RPMI8226 (cell line): ENCODE data around the gene L3MBTL4.
"Not testable (repeated sequence)": the region's sequence is repeated elsewhere in the genome, so short reads cannot be mapped to it uniquely, and the experiment has no call there.

Experiments
- DNase-seq: peaks from one replicate; pipeline ENCODE4 v3.0.0-alpha.2; 2015

The L3MBTL4 gene

GRCh38 chr18:6248017-6248416, 166.7 kb downstream of the L3MBTL4 start:
- no peak for DNase-seq

DNA sequence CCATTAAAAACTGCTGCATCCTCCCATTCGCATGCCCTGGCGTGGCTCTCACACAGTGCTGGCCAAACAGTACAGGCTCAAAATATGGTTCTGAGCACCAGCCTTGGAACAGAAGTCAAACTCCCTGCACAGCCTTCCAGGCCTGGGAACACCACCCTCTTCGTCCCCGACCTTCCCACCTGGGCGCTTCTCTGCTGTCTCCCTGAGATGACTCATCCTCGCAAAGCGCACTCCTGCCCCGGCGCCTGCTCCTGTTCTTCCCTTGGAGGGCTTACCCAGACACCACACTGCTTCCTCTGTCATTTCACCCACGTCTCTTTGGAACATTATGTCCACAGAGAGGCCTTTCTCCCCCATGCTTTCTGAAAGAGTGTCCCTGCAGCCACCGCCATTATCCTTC, 172.7 kb downstream of the L3MBTL4 start:
- no peak for DNase-seq

DNA sequence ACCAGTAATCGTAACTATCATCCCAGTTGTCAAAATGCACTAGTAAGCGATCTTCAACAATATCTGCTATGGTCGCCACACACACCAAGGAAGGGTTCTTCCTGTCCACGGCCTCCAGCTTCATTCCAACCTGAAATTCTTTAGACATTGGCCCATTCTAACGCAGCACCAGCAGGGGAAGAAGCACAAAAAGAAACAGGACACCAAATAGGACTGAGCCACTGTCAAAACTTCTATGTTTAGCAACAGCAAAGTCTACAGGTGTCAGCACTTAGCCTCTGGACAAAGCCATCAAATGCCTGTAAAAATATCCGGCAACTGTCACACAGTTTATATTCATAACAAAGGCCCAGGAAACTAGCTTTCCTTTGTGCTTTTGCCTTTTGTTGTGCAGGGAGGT, 175.0 kb downstream of the L3MBTL4 start:
- DNase-seq = peak; percentile 42

DNA sequence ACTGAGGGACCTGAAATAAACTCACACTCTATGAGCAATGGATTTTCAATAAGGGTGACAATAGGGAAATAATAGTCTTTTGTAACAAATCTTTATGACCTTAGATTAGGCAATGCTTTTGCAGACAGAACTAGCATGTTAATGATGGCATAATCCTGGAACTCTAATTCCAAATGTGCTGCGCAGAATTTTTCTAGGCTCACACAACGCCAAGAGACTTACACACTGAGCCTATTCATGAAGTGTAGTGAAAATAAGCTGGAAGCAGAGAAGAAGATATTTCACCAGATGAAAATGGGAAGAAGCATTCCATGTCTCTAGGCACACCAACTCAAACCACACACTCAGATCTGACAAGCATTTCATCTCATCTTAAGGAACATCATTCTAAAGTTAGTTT, 178.5 kb downstream of the L3MBTL4 start:
- DNase-seq = no peak

GRCh38 chr18:6222271-6222670, 192.4 kb downstream of the L3MBTL4 start:
- DNase-seq = no peak

DNA sequence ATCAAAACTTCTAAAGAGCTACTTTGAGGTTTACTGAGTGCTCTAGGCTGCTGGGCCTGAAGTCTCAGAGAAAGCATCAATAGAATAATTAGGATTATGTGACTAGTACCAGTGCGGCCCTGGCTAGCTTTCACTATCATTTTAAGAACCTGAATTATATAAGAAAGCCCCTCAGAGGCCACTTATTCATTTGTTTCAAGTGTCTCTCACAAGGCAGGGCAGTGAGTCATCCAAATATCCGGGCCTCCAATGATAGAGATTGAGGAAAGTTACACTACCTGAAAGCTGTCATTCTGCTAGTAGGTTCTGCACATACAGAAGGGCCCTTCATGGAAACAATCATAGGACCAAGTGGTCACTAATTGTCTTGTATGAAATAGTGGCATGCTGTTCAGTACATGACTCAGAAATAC, 193.1 kb downstream of the L3MBTL4 start:
- no peak for DNase-seq

- no peak for DNase-seq
Observed at GRCh38 chr18:6220129-6220528, 194.6 kb downstream of the L3MBTL4 start.

DNA sequence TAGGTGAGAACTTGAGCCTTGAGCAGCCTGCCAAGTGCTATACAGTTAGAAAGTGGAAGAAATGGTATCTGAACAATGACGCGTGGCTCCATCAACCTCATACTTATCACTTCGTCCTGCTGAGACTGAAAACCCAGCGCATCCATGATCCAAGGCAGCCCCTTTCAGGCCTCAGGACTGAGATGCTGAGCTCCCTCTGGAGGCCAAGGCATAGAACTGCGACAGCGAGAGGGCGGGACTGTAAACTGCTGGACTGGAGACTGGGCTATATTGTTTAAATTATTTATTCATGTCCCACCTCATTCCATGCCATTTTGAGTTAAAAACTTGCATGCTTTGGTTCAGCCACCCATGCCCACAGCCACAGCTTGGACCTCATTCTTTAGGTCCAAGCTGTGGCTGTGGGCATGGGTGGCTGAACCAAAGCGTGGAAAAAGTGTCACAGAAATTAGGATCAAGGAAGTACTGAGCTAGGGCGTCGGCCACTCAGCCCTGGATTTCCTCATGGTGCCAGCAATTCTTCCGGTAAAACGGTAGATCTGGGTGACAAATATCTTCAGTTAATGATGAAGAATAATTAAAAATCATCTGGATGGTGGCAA, 195.5 kb downstream of the L3MBTL4 start:
- DNase-seq = peak; percentile 40

DNA sequence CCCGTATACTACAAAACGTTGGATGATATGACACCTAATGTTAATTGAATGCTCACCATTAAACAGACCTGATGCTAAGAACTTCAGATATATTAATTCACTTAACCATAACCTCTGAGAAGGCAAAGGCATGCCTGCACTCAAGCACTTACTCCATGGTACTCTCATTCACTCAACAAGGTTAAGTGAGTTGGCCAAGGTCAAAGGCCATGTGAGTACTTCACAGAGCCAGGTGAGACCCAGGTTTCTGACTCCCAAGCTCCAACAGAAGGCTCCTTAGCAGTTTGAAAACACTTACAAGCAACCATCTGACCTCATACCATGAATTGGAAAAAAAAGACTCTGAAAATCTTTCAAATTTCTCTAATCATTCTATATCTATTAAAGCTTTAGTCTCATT, 198.8 kb downstream of the L3MBTL4 start:
- no peak for DNase-seq

GRCh38 chr18:6211174-6211504, 203.6 kb downstream of the L3MBTL4 start:
- DNase-seq = no peak

DNA sequence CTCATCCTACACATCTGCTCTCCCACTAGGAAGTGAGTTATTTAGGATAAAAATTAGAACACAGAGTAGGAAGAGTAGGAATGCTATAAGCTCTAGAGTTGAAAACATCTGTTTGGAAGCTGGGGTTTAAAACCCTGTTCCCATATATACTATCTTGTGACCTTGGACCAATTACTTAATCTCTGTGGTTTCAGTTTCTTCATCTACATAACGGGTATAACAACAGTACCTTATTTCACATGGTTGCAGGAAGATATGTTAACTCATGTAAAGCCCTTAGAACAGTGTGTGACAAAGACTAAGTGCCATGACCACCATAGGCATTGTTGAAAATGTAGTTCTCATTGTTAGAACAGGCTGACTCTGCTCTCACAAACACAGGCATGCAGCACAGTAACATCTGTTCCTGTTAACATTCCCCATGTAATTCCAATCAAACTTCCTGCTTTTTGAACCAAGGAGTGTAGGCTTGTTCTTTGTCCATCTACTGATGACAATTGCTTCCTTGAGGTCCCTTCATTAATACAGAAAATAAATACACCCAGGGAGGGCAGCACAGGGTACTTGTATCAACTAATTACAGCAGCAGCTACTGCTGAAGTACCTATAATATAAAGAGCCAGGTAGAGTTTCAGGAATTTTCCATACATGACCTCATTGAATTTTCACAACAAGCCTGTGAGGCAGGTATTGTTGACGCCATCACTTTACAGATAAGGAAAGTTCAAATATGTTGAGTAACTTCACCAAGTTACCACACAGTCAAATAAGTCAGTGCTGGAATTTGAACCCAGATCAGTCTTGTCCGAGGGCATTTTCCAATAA, 204.2 kb downstream of the L3MBTL4 start:
- DNase-seq = no peak

DNA sequence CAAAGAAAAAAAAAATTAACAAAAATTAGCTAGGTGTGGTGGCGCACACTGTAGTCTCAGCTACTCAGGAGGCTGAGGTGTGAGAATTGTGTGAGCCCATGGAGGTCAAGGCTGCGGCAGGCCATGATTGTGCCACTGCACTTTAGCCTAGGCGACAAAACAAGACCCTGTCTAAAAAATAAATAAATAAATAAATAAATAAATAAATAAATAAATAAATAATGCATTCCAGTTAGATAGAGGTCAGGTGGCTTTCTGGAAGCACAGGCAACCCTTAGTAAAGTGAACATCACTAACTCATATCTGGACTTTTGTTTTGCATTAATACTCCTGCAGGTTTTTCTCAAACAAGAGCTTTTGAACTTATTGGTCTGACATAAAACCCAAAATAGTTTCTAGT, 206.8 kb downstream of the L3MBTL4 start:
- no peak for DNase-seq

DNA sequence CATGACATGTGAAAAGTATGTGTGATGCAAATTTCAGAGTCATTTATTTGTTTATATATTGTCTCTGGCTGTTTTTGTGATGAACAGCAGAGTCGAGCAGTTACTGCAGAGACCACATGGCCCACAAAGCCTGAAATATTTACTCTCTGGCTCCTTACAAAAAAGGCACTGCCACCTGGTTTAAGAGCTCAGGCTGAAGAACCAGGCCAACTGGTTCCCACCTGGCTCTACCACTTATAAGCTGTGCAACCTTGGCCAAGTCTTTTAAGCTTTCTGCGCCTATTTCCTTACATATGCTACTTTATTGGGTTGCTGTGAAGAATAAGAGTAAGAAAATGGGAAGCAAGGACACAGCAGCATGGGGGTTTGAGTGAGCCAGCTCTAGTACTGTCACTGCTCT, 207.6 kb downstream of the L3MBTL4 start:
- no peak for DNase-seq

DNA sequence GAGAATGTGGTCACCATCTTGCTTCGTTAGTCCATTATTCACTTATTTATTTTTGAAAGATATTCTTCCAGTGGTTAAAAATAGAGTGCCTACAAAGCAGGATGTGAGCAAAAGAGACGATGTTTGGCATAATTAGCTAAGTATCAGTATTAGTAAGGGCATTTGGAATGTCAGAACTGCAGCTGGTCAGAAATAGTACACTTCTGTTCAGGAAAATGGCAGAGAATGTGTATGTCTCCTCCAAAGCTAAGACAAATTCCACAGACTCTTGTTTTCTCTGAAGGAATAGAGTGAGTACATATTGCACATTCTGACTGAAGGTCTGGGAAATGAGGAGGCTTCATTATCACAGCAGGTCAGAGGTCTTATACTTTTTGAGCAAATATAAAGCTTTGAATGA, 209.0 kb downstream of the L3MBTL4 start:
- DNase-seq = no peak

- DNase-seq = no peak
Observed at GRCh38 chr18:6204476-6204875, 210.2 kb downstream of the L3MBTL4 start.

GRCh38 chr18:6203791-6204190, 210.9 kb downstream of the L3MBTL4 start:
- peak; percentile 4 for DNase-seq

- no peak for DNase-seq
Observed at GRCh38 chr18:6202861-6203260, 211.8 kb downstream of the L3MBTL4 start.

- DNase-seq = no peak
Observed at GRCh38 chr18:6200204-6200774, 214.4 kb downstream of the L3MBTL4 start.

- no peak for DNase-seq
Observed at GRCh38 chr18:6199777-6200176, 214.9 kb downstream of the L3MBTL4 start.

GRCh38 chr18:6198585-6198984, 216.1 kb downstream of the L3MBTL4 start:
- no peak for DNase-seq

DNA sequence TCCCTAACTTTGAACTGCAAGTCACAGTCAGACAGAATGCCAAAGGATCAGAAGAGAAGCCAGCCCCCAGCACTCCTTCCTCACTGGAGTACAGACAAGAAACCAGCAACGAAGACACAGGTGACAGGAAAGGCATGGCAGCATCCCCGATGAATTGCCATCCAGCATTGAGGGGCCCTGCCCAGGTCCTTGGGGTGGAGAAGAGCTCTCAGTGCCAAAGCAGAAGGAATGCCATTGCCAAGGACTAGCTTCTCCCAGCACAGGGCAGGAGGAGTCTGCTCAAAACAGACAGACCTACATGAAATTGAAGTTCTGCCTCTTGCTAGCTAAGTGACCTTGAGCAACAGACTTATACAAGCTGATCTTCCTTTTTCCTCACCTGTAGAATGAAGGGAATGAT, 220.1 kb downstream of the L3MBTL4 start:
- no peak for DNase-seq

DNA sequence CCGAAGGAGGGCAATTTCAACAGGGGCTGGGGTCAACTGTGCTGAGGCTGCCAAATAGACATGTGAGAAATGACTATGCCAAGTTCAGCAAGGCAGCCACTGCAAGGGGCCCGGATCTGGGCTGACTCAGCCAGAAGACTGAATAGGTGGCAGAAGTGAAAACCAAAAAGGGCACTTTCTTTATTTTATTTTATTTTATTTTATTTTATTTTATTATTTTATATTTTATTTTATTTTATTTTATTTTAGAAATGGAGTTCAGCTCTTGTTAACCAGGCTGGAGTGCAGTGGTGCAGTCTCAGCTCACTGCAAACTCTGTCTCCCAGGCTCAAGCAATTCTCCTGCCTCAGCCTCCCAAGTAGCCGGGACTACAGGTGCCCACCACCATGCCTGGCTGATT, 228.9 kb downstream of the L3MBTL4 start:
- not testable (repeated sequence) for DNase-seq

DNA sequence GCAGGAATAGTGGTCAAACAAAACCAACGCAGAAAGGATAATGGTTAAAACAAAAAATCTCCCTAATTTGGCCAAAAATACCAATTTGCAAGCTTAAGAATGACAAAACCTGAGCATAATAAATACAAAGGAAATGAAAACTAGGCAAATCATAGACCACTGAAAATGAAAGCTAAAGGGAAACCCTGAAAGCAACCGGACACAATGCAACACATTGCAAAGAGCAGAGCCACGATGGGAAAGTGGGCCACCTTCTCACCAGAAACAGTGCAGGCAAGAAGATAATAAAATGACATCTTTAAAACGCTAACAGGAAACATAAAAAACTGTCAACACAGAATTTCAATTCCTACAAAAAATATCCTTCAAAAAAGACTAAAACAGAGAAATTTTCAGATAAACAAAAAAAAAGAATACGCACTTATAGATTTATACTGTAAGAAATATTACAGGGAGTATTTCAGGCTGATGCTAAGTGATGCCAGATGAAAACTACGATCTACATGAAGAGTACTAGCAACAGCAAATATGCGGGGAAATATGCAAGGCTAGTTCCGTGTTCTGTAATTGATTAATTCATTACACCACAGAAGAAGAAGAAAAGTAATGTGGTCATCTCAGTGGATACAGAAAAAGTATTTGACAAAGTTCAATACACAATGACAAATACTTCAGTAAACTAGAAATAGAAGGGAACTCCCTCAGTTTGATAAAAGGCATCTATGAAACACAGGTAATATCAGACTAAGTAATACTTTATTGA, 239.5 kb downstream of the L3MBTL4 start:
- DNase-seq = no peak

DNA sequence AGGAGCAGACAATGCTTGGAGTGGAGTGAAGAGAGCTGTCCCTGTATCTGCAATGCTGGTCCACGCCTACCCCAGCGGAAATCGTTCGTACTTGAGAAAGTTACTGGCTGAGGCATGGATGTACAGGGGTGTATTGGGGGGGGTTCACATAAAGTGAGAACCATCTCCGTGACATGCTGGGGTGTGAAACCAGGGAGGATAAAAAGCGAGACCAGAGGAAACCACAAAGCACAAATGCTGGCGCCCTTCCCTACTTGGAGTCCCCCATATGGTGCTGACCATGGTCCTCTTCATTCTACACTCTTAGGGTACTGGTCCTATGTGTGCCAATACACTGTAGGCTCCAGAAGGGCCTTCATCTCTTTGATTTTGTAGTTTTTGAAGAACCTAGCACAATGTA, 244.1 kb downstream of the L3MBTL4 start:
- DNase-seq = no peak
